ENCODE measurements around the gene PRR33.

PRR33 gene

GRCh38 chr11:1840780-1841480, 50.8 kb downstream of the PRR33 start:
- no peak for DNase-seq (ENCODE audit: low read depth, low spot score)
- no peaks in the 10 kb centered on the region for H3K9me3 ChIP-seq (ENCODE audit: insufficient read depth, low read length)
- H3K36me3 ChIP-seq (ENCODE audit: insufficient read depth, insufficient read length, low read length), result no peaks in the 10 kb centered on the region
- TF ChIP-seq ZNF274 (IDR thresholded peaks at IDR 0.05; ENCODE audit: low read depth, low read length) (no peak), SUZ12 (IDR thresholded peaks at IDR 0.05; ENCODE audit: extremely low read depth, insufficient read depth, insufficient read length) (no peak), YY1 (IDR thresholded peaks at IDR 0.05; ENCODE audit: insufficient read depth, insufficient read length) (no peak)
- no peak overlapping the region for H3K4me3 ChIP-seq (ENCODE audit: insufficient read length, low read depth)
- H3K4me1 ChIP-seq (ENCODE audit: insufficient read depth, insufficient read length), result peaks cover 9% of the 10 kb centered on the region
- H3K9ac ChIP-seq (ENCODE audit: insufficient read length, low read depth), result no peak overlapping the region
- H3K27me3 ChIP-seq (ENCODE audit: insufficient read depth, insufficient read length), result no peaks in the 10 kb centered on the region

GRCh38 chr11:1839924-1840779, 51.5 kb downstream of the PRR33 start:
- Histone ChIP-seq H3K9me3 (ENCODE audit: insufficient read depth, low read length) (no peaks in the 10 kb centered on the region), H3K9ac (ENCODE audit: insufficient read length, low read depth) (no peak overlapping the region), H3K27me3 (ENCODE audit: insufficient read depth, insufficient read length) (no peaks in the 10 kb centered on the region), H3K4me1 (ENCODE audit: insufficient read depth, insufficient read length) (peaks cover 9% of the 10 kb centered on the region), H3K4me3 (ENCODE audit: insufficient read length, low read depth) (no peak overlapping the region), H3K36me3 (ENCODE audit: insufficient read depth, insufficient read length, low read length) (no peaks in the 10 kb centered on the region)
- no peak for DNase-seq (ENCODE audit: low read depth, low spot score)
- TF ChIP-seq SUZ12 (IDR thresholded peaks at IDR 0.05; ENCODE audit: extremely low read depth, insufficient read depth, insufficient read length), result no peak
- TF ChIP-seq YY1 (IDR thresholded peaks at IDR 0.05; ENCODE audit: insufficient read depth, insufficient read length), result no peak
- TF ChIP-seq ZNF274 (IDR thresholded peaks at IDR 0.05; ENCODE audit: low read depth, low read length), result no peak

GRCh38 chr11:1839204-1839923, 52.3 kb downstream of the PRR33 start:
- H3K9me3 ChIP-seq (ENCODE audit: insufficient read depth, low read length), result no peaks in the 10 kb centered on the region
- no peak for DNase-seq (ENCODE audit: low read depth, low spot score)
- TF ChIP-seq YY1 (IDR thresholded peaks at IDR 0.05; ENCODE audit: insufficient read depth, insufficient read length) (no peak), ZNF274 (IDR thresholded peaks at IDR 0.05; ENCODE audit: low read depth, low read length) (no peak), SUZ12 (IDR thresholded peaks at IDR 0.05; ENCODE audit: extremely low read depth, insufficient read depth, insufficient read length) (no peak)
- no peaks in the 10 kb centered on the region for H3K27me3 ChIP-seq (ENCODE audit: insufficient read depth, insufficient read length)
- no peak overlapping the region for H3K4me3 ChIP-seq (ENCODE audit: insufficient read length, low read depth)
- H3K4me1 ChIP-seq (ENCODE audit: insufficient read depth, insufficient read length), result peaks cover 9% of the 10 kb centered on the region
- no peak overlapping the region for H3K9ac ChIP-seq (ENCODE audit: insufficient read length, low read depth)
- no peaks in the 10 kb centered on the region for H3K36me3 ChIP-seq (ENCODE audit: insufficient read depth, insufficient read length, low read length)

GRCh38 chr11:1838426-1839144, 53.1 kb downstream of the PRR33 start, which contains the start of gene TNNI2:
TNNI2 (plus strand) TSS chr11:1838981; CDS start chr11:1839697, 716 bp downstream.
- H3K4me3 ChIP-seq (ENCODE audit: insufficient read length, low read depth), result no peak within 1 kb of the TSS
- no peaks in the 10 kb centered on the region for H3K27me3 ChIP-seq (ENCODE audit: insufficient read depth, insufficient read length)
- DNase-seq (ENCODE audit: low read depth, low spot score), result no peak
- peak within 1 kb of the TSS; percentile 42 for H3K9ac ChIP-seq (ENCODE audit: insufficient read length, low read depth)
- peaks cover 9% of the 10 kb centered on the region for H3K4me1 ChIP-seq (ENCODE audit: insufficient read depth, insufficient read length)
- TF ChIP-seq YY1 (IDR thresholded peaks at IDR 0.05; ENCODE audit: insufficient read depth, insufficient read length), result no peak
- no peak for TF ChIP-seq ZNF274 (IDR thresholded peaks at IDR 0.05; ENCODE audit: low read depth, low read length)
- no peak for TF ChIP-seq SUZ12 (IDR thresholded peaks at IDR 0.05; ENCODE audit: extremely low read depth, insufficient read depth, insufficient read length)
- H3K36me3 ChIP-seq (ENCODE audit: insufficient read depth, insufficient read length, low read length), result no peaks in the 10 kb centered on the region
- no peaks in the 10 kb centered on the region for H3K9me3 ChIP-seq (ENCODE audit: insufficient read depth, low read length)
